Sciatic nerve (tissue), 2 donors: ENCODE results near the gene FCF1. TPM values are rescaled to one million over a fixed set of nuclear protein-coding genes. Genes with fewer than 3 reads are reported as not detected.
A peak's percentile ranks its signal among the peaks of the same experiment; 100 is the strongest.

ENCODE experiments used
- ATAC-seq: fragments of 200-7000 bp; cut with Tn5 transposase; one replicate; pipeline ENCODE4 v1.9.1; 2020; ENCODE audit warnings: mild to moderate bottlenecking, moderate library complexity
- DNase-seq: peaks from one replicate; pipeline ENCODE4 v3.0.0-alpha.2; 2020; ENCODE audit warnings: low spot score
- intact Hi-C: fragments of 100-400 bp; cut with DNase I; formaldehyde crosslinking; loops from one replicate; pipeline ENCODE4 v1.14.2; 2022
- total RNA-seq: library from RNA; stranded (reverse); fragmentation: NEBNext Ultra II Directional; extraction: Animal tissue kit (Norgen Biotek cat#: 25700); gene quantifications from one replicate; pipeline ENCODE4 v1.2.1, GENCODE V29; 2021
- donor health status: DM: no; HTN: no; CAD: no.
- donor health status: DM: no; HTN: no; CAD: no.

Gene FCF1
- total RNA-seq, 1 donor from 2014 or later, result 43.0 TPM

DNA sequence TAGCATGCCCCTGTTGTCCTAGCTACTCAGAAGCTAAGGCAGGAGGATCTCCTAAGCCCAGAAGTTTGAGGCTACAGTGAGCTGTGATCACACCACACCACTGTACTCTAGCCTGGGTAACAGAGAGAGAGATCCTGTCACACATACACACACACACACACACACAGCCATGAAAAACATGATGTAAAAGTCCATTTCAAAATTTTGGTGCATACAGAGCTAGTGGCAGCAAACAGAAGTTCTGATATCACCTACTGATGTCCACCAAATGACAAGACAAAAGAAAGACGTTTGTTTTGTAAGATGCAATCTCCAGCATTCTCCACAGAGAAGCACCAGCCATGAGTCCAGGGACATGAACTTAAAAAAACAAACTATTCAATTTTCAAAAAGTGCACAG, 15.9 kb upstream of the FCF1 start:
- ATAC-seq (no peak), DNase-seq (no peak)
- intact Hi-C loops, result no loop called here

- intact Hi-C loops, result no loop called here
- DNase-seq (no peak), ATAC-seq (no peak)
These were observed 15.4 kb upstream of the FCF1 start for GRCh38 chr14:74697543-74697942.

DNA sequence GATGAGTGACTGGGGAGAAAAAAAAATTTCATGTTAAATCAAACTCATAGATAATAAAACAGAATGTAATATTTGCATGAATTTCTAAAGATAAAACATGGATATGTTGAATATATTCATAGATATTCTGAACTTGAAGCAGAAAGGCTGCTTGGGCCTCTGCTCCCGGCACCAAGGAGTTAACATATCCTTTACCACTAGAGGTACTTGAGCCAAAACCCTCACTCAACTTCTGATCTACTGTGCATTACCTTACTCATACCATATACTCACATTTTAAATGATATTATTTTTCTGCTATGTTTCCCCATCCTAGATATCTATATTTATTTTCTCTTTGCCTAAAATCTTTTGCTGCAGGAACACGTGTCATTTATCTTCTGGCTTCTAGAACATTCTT, 15.0 kb upstream of the FCF1 start:
- ATAC-seq, result no peak
- intact Hi-C loops, result no loop called here
- DNase-seq, result no peak

- intact Hi-C loops, result no loop called here
- ATAC-seq (no peak), DNase-seq (no peak)
These were observed 14.5 kb upstream of the FCF1 start for GRCh38 chr14:74698465-74698864.

DNA sequence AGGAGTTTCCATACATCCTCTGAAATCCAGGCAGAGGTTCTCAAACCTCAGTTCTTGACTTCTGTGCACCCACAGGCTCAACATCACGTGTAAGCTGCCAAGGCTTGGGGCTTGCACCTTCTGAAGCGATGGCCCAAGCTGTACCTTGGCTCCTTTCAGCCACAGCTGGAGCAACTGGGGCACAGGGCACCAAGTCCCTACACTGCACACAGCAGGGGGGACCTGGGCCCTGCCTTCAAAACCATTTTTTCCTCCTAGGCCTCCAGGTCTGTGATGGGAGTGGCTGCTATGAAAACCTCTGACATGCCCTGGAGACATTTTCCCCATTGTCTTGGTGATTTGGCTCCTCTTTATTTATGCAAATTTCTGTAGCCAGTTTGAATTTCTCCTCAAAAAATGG, 10.7 kb upstream of the FCF1 start:
- DNase-seq, result no peak
- intact Hi-C loops, result no loop called here
- no peak for ATAC-seq

DNA sequence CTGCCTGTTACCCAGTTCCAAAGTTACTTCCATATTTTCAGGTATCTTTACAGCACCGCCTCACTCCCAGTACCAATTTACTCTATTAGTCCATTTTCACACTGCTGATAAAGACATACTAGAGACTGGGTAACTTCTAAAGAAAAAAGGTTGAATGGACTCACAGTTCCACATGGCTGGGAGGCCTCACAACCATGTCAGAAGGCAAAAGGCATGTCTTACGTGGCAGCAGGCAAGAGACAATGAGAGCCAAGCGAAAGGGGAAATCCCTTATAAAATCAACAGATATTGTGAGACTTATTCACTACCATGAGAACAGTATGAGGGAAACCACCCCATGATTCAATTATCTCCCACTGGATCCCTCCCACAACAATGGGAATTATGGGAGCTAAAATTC, 9.9 kb upstream of the FCF1 start:
- no peak for DNase-seq
- no peak for ATAC-seq
- intact Hi-C loops, result no loop called here

- ATAC-seq (peak; percentile 68), DNase-seq (no peak)
- intact Hi-C loops, result no loop called here
These were observed 8.3 kb upstream of the FCF1 start for GRCh38 chr14:74704656-74705055.

DNA sequence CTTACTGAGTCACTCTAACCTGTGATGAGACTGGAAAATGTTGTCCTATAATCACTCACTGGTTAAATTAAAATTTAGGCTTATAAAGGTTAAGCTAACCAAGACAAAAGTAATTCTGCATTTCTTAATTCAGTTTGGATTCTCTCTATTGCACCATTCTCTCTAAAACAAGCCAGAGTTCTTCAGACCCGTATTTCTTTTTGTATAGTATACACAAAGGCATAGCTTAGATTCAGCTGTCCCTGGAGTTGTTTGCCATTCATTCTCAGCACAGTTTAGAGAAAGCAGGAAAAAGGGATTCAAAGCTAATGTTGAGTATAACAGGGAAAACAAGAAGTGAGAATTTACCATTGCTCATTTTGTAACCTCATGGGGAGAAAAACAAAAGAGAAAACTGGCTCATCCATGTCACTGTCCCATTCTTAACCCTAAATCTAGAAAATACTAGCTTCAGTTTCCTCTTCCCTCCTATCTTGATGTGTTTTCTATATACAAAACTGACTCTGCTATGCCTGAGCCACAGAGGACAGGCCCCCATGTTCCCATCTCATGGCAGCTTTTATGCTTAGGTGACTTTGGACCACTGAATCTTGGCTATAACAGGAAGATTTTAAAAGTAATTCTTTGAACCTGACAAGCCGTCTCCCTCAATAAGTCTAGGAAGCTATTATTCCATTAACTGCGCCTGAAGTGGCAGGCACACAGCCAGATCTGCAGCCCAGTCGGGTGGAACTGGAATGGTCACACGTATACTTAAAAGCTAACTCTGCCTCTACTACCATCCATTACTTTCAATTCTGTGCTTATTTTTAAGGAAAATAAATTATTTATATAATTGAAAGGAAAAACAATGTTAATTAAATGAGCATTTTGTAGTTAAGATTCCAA, 7.1 kb upstream of the FCF1 start:
- DNase-seq (no peak), ATAC-seq (peak; percentile 71)
- intact Hi-C loops, result no loop called here

GRCh38 chr14:74710480-74710879, 2.5 kb upstream of the FCF1 start:
- no peak for DNase-seq
- intact Hi-C loops, result no loop called here
- no peak for ATAC-seq

DNA sequence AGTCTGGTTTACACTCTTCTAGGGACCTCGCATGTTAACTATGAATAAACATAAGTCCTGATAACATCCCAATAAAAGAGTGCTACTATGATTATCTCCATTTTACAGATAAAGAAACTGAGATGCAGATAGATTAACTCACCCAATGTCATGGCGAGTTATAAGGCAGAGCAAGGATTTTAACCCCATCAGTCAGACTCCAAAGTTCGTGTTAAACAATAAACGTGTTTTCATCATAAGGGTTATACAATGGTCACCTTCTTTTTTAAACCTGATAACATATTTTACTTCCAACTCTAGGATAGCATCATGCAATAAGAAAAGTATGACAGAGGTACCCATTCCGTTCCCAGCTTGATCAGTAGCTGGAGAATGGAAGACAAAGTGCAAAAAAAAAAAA, 1.3 kb upstream of the FCF1 start:
- intact Hi-C loops, result no loop called here
- ATAC-seq, result no peak
- DNase-seq, result no peak

GRCh38 chr14:74713395-74713735, 421 bp downstream of the FCF1 start:
- ATAC-seq, result no peak
- intact Hi-C loops, result no loop called here
- DNase-seq, result no peak

DNA sequence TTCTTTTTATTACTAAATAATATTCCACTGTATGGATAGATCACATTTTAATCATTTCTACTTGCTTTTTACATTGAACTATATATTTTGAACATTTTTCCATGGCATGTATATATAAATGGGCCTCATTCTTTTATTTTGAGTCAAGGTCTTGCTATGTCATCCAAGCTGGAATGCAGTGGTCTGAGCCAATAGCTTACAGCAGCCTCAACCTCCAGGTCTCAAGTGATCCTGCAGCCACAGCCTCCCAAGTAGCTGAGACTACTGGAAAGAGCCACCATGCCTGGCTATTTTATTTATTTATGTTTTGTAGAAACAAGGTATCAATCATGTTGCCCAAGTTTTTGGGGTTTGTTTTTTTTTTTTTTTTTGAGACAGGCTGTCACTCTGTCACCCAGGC, 7.6 kb downstream of the FCF1 start:
- intact Hi-C loops, result no loop called here
- DNase-seq (no peak), ATAC-seq (no peak)

DNA sequence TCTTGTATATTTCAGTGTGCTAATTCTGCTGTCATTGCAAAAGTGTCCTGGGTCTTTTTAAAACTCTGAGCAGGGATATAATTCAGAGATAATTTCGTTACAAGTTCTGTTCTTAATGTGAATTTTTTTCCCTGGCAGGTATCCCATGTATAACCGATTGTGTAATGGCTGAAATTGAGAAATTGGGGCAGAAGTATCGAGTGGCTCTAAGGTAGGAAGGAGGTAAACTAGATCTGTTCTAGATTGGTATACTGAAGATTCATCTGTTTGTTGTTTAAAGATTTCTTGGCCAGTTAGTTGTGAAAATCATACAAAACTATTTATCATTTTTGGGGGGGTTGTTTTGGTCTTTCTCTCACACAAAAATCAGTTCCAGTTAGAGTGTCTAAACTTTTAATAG, 10.2 kb downstream of the FCF1 start:
- intact Hi-C loops, result no loop called here
- ATAC-seq (no peak), DNase-seq (no peak)

GRCh38 chr14:74732387-74732786, 19.4 kb downstream of the FCF1 start:
- ATAC-seq (no peak), DNase-seq (no peak)
- intact Hi-C loops, result no loop called here

DNA sequence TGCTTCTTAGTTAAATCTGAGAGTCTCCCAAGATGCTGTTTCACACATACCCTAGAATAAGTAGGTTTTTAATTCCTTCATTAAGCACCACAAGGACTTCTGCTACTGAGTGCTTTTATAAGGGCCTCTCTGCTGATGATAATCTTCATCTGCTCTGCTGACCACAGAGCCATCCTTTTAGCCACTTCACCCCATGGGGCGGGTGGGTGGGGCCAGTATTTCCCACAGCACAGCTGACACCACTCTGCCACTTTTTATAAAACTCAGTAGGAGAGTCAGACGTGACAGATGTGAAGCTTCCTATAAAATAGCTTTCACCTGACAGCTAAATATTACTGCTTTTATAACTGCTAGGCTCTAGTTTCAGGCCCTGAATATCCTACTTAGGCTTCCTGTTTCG, 20.3 kb downstream of the FCF1 start:
- ATAC-seq, result no peak
- DNase-seq, result no peak
- intact Hi-C loops, result no loop called here

- intact Hi-C loops, result no loop called here
- ATAC-seq (no peak), DNase-seq (no peak)
These were observed 22.2 kb downstream of the FCF1 start for GRCh38 chr14:74735125-74735524.

DNA sequence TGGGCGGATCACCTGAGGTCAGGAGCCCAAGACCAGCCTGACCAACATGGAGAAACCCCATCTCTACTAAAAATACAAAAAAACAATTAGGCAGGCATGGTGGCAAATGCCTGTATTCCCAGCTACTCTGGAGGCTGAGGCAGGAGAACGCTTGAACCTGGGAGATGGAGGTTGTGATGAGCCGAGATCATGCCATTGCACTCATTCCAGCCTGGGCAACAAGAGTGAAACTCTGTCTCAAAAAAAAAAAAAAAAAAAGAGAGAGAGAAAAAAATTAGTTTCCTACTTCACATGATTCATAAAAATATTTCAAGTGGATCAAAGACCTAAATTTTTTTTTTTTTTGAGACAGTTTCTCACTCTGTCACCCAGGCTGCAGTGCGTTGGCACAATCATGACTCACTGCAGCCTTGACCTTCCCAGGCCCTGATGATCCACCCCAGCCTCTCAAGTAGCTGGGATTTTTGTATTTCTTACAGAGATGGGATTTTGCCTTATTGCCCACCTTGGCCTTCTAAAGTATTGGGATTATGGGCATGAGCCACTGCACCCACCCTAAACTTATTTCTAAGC, 24.9 kb downstream of the FCF1 start:
- ATAC-seq, result no peak
- intact Hi-C loops, result no loop called here
- no peak for DNase-seq

GRCh38 chr14:74739293-74740030, 26.5 kb downstream of the FCF1 start:
- intact Hi-C loops, result no loop called here
- DNase-seq (no peak), ATAC-seq (no peak)

DNA sequence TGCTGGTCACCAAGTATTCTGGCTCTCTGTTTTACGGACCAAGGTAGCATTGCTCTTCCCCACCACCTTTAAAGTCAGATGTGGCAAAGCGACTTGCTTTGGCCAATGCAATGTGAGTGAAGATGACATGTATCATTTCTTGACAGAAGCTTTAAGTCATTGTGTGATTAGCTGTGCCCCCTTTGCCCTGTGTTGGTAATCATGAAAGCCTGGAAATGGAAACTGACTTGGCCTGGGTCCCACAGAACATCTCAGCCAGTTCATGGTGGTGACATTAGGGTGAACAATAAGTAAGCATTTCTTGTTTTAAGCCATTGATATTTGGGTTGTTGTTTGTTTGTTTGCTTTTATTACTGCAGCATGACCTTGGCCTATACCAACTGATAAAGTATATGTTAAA, 34.3 kb downstream of the FCF1 start:
- no peak for DNase-seq
- intact Hi-C loops, result no loop called here
- no peak for ATAC-seq

DNA sequence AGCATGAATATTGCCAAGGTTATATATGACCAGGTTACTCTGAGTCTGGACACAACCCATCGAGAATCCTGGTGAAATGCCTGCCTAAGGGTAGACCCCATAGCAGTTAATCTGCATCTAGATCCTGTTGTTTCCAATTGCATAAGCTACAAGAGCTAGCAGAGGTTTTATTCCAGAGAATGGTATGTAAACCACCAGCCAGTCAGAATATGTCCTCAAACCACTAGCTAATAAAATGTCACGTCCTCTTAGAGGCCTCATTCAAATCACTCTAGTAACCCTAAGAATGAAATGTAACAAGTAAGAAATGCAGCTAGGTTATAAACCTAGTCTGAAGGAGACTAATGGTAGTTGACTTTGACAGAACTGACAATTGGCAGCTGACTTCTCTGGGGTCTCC, 41.2 kb downstream of the FCF1 start:
- ATAC-seq (no peak), DNase-seq (no peak)
- intact Hi-C loops, result no loop called here
